GM23338 (cell line): ENCODE results near the gene BRCA1. TPM values are rescaled to one million over a fixed set of nuclear protein-coding genes. Genes with fewer than 3 reads are reported as not detected.

Source experiments
- ATAC-seq: fragments of 200-7000 bp; cut with Tn5 transposase; 3 replicates; pipeline ENCODE4 v1.9.1; 2020
- DNase-seq: peaks from one replicate; pipeline ENCODE4 v3.0.0-alpha.2; 2015; ENCODE audit warnings: low spot score
- H2AFZ ChIP-seq: fragments of 200-600 bp; sonication (generic); 2 replicates; pipeline ENCODE4 v1.8.0; 2016; ENCODE audit warnings: antibody characterized with exemption, mild to moderate bottlenecking, moderate library complexity
- H3F3A ChIP-seq: fragments of 200-600 bp; sonication (generic); replicated peaks from 2 replicates; pipeline ENCODE4 v1.8.0; 2017; ENCODE audit warnings: antibody characterized with exemption, mixed run types, low read depth
- H3K27ac ChIP-seq: fragments of 200-600 bp; sonication (generic); 2 replicates; pipeline ENCODE4 v1.6.1; 2016; ENCODE audit warnings: low read depth
- H3K27me3 ChIP-seq: fragments of 200-600 bp; sonication (generic); 2 replicates; pipeline ENCODE4 v1.8.0; 2016; ENCODE audit warnings: mild to moderate bottlenecking, mixed run types, moderate library complexity; ENCODE audit not compliant: insufficient read depth
- H3K36me3 ChIP-seq: fragments of 200-600 bp; sonication (generic); 2 replicates; pipeline ENCODE4 v1.8.0; 2016; ENCODE audit warnings: mild to moderate bottlenecking; ENCODE audit not compliant: insufficient read depth
- H3K4me1 ChIP-seq: fragments of 200-600 bp; sonication (generic); 2 replicates; pipeline ENCODE4 v1.8.0; 2016; ENCODE audit warnings: mild to moderate bottlenecking, moderate library complexity; ENCODE audit not compliant: insufficient read depth
- H3K4me2 ChIP-seq: fragments of 200-600 bp; sonication (generic); 2 replicates; pipeline ENCODE4 v1.7.1; 2017; ENCODE audit warnings: mixed run types
- H3K4me3 ChIP-seq: fragments of 200-600 bp; sonication (generic); 2 replicates; pipeline ENCODE4 v1.6.1; 2016; ENCODE audit warnings: mixed run types
- H3K79me2 ChIP-seq: fragments of 200-600 bp; sonication (generic); replicated peaks from 2 replicates; pipeline ENCODE4 v1.8.0; 2017; ENCODE audit warnings: mild to moderate bottlenecking; ENCODE audit not compliant: insufficient read depth
- H3K9me2 ChIP-seq: fragments of 200-600 bp; sonication (generic); 2 replicates; pipeline ENCODE4 v1.8.0; 2017; ENCODE audit not compliant: insufficient read depth
- H4K20me1 ChIP-seq: fragments of 200-600 bp; sonication (generic); replicated peaks from 2 replicates; pipeline ENCODE4 v1.8.0; 2017; ENCODE audit warnings: mild to moderate bottlenecking; ENCODE audit not compliant: insufficient read depth
- H3K27ac Mint-ChIP-seq: 2 replicates; pipeline ENCODE4 v1.8.0; 2020; ENCODE audit warnings: inconsistent platforms, mild to moderate bottlenecking, moderate library complexity, mixed read lengths
- H3K27me3 Mint-ChIP-seq: 3 replicates; pipeline ENCODE4 v1.8.0; 2022; ENCODE audit warnings: low read depth, mild to moderate bottlenecking, moderate library complexity, mixed read lengths, inconsistent platforms; ENCODE audit not compliant: insufficient read depth, poor library complexity
- H3K36me3 Mint-ChIP-seq: 3 replicates; pipeline ENCODE4 v1.8.0; 2021; ENCODE audit warnings: low read depth, mild to moderate bottlenecking, inconsistent platforms, moderate library complexity, mixed read lengths
- H3K4me1 Mint-ChIP-seq: 3 replicates; pipeline ENCODE4 v1.8.0; 2020; ENCODE audit warnings: mild to moderate bottlenecking, inconsistent platforms, mixed read lengths
- H3K4me3 Mint-ChIP-seq: 3 replicates; pipeline ENCODE4 v1.8.0; 2021; ENCODE audit warnings: moderate library complexity, mild to moderate bottlenecking, inconsistent platforms, mixed read lengths
- H3K9me3 Mint-ChIP-seq: 3 replicates; pipeline ENCODE4 v1.8.0; 2020; ENCODE audit warnings: moderate library complexity, mild to moderate bottlenecking, inconsistent platforms, mixed read lengths
- ETS1 ChIP-seq: IDR thresholded peaks from 2 replicates; pipeline ENCODE4 v1.6.1; 2016; ENCODE audit warnings: antibody characterized with exemption
- EZH2phosphoT487 ChIP-seq: fragments of 200-600 bp; sonication (generic); IDR thresholded peaks from one replicate; pipeline ENCODE4 v1.8.1; 2018; ENCODE audit warnings: antibody characterized with exemption; ENCODE audit not compliant: unreplicated experiment
- POLR2AphosphoS5 ChIP-seq: IDR thresholded peaks from 2 replicates; pipeline ENCODE4 v1.6.1; 2016; ENCODE audit warnings: antibody characterized with exemption, low read depth
- polyA plus RNA-seq: library from polyadenylated mRNA; unstranded; fragments of >200 nt; fragmentation: Nextera tagmentation; extraction: Ambion mirVana; gene quantifications from 2 replicates; pipeline ENCODE4 v1.2.1, GENCODE V29; 2016
- total RNA-seq: library from RNA; depleted of rRNA; stranded (reverse); fragments of >200 nt; shearing (Covaris generic); gene quantifications from 2 replicates; pipeline ENCODE4 v1.2.3, GENCODE V29; 2014

BRCA1 gene
- total and polyA plus RNA-seq, 2 experiments from 2014 or later = 43.2 to 45.9 TPM

GRCh38 chr17:43025766-43026537, 99.2 kb downstream of the BRCA1 start:
- peaks cover 28% of the 10 kb centered on the region for H3K4me1 Mint-ChIP-seq
- DNase-seq (no peak), ATAC-seq (no peak)
- Histone ChIP-seq H2AFZ (no peak overlapping the region), H3K79me2 (peaks cover 18% of the 10 kb centered on the region), H3K4me2 (peak overlapping the region; percentile 93), H3K4me1 (peaks cover 25% of the 10 kb centered on the region), H3K27me3 (no peaks in the 10 kb centered on the region), H3K27ac (no peak overlapping the region), H3K36me3 (no peaks in the 10 kb centered on the region), H3K9me2 (no peaks in the 10 kb centered on the region), H3F3A (peaks cover 16% of the 10 kb centered on the region; the same call in 1 of the 2 replicates), H4K20me1 (no peaks in the 10 kb centered on the region), H3K4me3 (peak overlapping the region; percentile 98)
- peak overlapping the region; percentile 91 for H3K4me3 Mint-ChIP-seq
- peaks cover 28% of the 10 kb centered on the region for H3K27me3 Mint-ChIP-seq
- peaks cover 21% of the 10 kb centered on the region for H3K36me3 Mint-ChIP-seq
- H3K27ac Mint-ChIP-seq = no peak overlapping the region
- TF ChIP-seq EZH2phosphoT487 = no peak
- TF ChIP-seq ETS1 = no peak
- no peaks in the 10 kb centered on the region for H3K9me3 Mint-ChIP-seq

DNA sequence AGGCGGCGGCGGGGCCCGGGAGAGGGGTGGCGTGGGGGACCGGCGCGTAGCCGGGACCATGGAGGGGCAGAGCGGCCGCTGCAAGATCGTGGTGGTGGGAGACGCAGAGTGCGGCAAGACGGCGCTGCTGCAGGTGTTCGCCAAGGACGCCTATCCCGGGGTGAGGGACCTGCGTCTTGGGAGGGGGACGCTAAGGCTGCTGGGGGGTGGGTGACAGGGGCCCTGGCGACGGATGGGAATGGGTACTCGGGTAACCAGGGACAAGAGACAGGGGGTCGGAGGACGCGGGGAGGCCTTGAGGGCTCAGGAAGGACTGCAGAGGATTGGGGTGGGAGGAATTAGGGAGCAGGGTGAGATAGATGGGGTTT, 99.9 kb downstream of the BRCA1 start:
- DNase-seq = peak; percentile 75
- no peak; the same call in 2 of the 3 replicates for ATAC-seq
- H3K4me1 ChIP-seq = peaks cover 32% of the 10 kb centered on the region

More for the DNA sequence above, 99.9 kb downstream of the BRCA1 start:
- peak overlapping the region; percentile 98 for H3K4me3 ChIP-seq
- H3K27ac Mint-ChIP-seq = peak overlapping the region; percentile 61; the same call in 1 of the 2 replicates
- H3K4me3 Mint-ChIP-seq = peak overlapping the region; percentile 91
- H3K79me2 ChIP-seq = peaks cover 24% of the 10 kb centered on the region
- no peaks in the 10 kb centered on the region for H3K27me3 ChIP-seq
- H3K9me3 Mint-ChIP-seq = no peaks in the 10 kb centered on the region
- no peak overlapping the region for H3K27ac ChIP-seq
- H3F3A ChIP-seq = peaks cover 19% of the 10 kb centered on the region; the same call in 1 of the 2 replicates
- no peaks in the 10 kb centered on the region for H3K36me3 ChIP-seq
- TF ChIP-seq ETS1 (no peak), EZH2phosphoT487 (no peak), POLR2AphosphoS5 (no peak; the same call in 1 of the 2 replicates)
- 0 out of 2 replicates have a peak overlapping the region, but pooled peaks have one; percentile 43 for H2AFZ ChIP-seq
- peaks cover 28% of the 10 kb centered on the region for H3K27me3 Mint-ChIP-seq
- no peaks in the 10 kb centered on the region for H3K9me2 ChIP-seq
- peaks cover 33% of the 10 kb centered on the region for H3K4me1 Mint-ChIP-seq
- H3K36me3 Mint-ChIP-seq = peaks cover 18% of the 10 kb centered on the region
- H4K20me1 ChIP-seq = no peaks in the 10 kb centered on the region
- peak overlapping the region; percentile 93 for H3K4me2 ChIP-seq
